Tibial artery (tissue), 4 donors: ENCODE results near the gene P2RX4.
"Not testable (repeated sequence)": the region's sequence is repeated elsewhere in the genome, so short reads cannot be mapped to it uniquely, and the experiment has no call there.

Experiments used
- DNase-seq, 2 donors: peaks; one replicate each; pipeline ENCODE4 v3.0.0-alpha.2; 2019
- H3K27ac ChIP-seq, 2 donors: fragments of 200-600 bp; sonication (generic) in 1 of 2; 1 replicate in 1 of 2; 2 replicates in 1 of 2; pipeline ENCODE4 v1.5.1; 2018 to 2019; ENCODE audit warnings: mild to moderate bottlenecking in 1 of 2
- H3K27me3 ChIP-seq, 2 donors: fragments of 200-600 bp; sonication (generic) in 1 of 2; one replicate each; pipeline versions ENCODE4 v1.5.1 to v1.6.0; 2016 to 2019
- H3K36me3 ChIP-seq, 3 donors: fragments of 200-600 bp; sonication (generic) in 2 of 3; one replicate each; pipeline ENCODE4 v1.5.1; 2016 to 2019; ENCODE audit warnings: mild to moderate bottlenecking in 2 of 3
- H3K4me1 ChIP-seq, 4 donors: fragments of 200-600 bp; sonication (generic) in 2 of 4; 1 replicate in 3 of 4; 2 replicates in 1 of 4; pipeline ENCODE4 v1.5.1; 2016 to 2019
- H3K4me3 ChIP-seq, 2 donors: fragments of 200-600 bp; sonication (generic) in 1 of 2; 1 replicate in 1 of 2; 2 replicates in 1 of 2; pipeline ENCODE4 v1.5.1; 2018 to 2019; ENCODE audit warnings: mild to moderate bottlenecking in 2 of 2
- H3K9me3 ChIP-seq, 3 donors: fragments of 200-600 bp; sonication (generic) in 1 of 3; one replicate each; pipeline ENCODE4 v1.5.1; 2016 to 2019
- intact Hi-C: fragments of 100-400 bp; cut with DNase I; formaldehyde crosslinking; loops from one replicate; pipeline ENCODE4 v1.15.0; 2023; ENCODE audit warnings: low total_unique reads
- TF ChIP-seq, protein P1 (sequence below), 2 experiments: fragments of 200-600 bp in 1 of 2; fragments of 450-650 bp in 1 of 2; IDR thresholded peaks; one replicate each; pipeline ENCODE4 v1.5.1; 2017 to 2019; ENCODE audit warnings: antibody characterized with exemption in 2 of 2, mild to moderate bottlenecking in 1 of 2, moderate library complexity in 1 of 2

The P2RX4 gene

DNA sequence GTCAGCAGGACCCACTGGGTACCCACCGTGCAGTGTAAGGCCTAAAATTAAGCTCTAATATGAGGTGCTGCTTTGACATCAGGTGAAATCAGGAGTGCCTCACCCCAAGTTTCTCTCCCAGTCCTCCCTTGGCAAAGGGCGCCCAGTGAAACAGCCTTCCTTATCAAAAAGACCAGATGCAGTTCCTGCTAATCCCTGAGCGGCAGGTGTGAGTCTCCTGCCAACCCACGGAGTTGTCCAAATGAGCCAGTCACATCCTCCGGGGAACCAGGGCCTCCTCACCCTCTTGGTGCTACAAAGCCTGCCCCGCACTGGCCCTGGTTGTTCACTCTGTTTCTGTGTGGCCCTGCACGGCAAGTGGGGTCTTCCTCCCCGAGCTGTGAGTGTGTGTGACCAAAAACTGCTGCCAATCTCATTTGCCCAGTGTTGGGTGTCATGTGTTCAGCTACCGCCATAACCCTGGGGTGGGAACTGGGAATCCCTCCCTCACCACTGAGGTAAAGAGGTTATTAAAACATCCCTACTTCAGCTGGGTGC is 20.2 kb upstream of the P2RX4 start:
- TF ChIP-seq, protein P1, sequence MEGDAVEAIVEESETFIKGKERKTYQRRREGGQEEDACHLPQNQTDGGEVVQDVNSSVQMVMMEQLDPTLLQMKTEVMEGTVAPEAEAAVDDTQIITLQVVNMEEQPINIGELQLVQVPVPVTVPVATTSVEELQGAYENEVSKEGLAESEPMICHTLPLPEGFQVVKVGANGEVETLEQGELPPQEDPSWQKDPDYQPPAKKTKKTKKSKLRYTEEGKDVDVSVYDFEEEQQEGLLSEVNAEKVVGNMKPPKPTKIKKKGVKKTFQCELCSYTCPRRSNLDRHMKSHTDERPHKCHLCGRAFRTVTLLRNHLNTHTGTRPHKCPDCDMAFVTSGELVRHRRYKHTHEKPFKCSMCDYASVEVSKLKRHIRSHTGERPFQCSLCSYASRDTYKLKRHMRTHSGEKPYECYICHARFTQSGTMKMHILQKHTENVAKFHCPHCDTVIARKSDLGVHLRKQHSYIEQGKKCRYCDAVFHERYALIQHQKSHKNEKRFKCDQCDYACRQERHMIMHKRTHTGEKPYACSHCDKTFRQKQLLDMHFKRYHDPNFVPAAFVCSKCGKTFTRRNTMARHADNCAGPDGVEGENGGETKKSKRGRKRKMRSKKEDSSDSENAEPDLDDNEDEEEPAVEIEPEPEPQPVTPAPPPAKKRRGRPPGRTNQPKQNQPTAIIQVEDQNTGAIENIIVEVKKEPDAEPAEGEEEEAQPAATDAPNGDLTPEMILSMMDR (IDR thresholded peaks at IDR 0.05): no peak
- Histone ChIP-seq H3K27ac (peak overlapping the region in 1 of 2 donors; percentile 15), H3K4me3 (no peak overlapping the region), H3K9me3 (no peaks in the 10 kb centered on the region), H3K36me3 (peaks cover 0 to 5% (median 5%) of the 10 kb centered on the region in 3 donors), H3K4me1 (peaks cover 0 to 14% (median 2%) of the 10 kb centered on the region in 4 donors), H3K27me3 (no peaks in the 10 kb centered on the region)
- intact Hi-C loops: no loop called here
- DNase-seq: no peak

DNA sequence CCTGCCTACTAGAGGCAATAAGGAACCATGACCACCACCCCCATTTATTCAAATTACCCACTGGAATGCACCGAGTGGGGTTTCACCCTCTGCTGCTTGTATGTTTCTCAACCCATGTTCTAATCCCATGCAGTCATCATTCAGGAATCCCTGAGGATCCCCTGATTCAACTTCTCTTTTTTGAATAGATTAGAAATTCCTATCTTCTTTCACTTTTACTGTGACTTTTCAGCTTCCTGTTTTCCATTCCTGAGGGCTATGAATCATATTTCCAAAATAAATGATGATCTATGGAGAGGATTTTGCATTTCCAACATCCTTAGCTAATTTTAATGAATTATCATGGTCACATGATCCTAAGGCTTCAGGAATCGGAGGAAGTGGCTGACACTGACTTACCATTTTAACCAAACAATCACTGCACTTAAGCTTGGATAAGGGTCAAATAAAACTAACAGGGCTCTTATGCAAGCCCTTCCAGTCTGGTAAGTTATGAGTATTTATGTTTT is 19.4 kb upstream of the P2RX4 start:
- H3K36me3 ChIP-seq: no peaks in the 10 kb centered on the region
- DNase-seq: no peak
- H3K27ac ChIP-seq: peak overlapping the region; percentile 23 to 32
- intact Hi-C loops: no loop called here
- TF ChIP-seq, protein P1 (IDR thresholded peaks at IDR 0.05): no peak
- H3K4me3 ChIP-seq: no peak overlapping the region
- H3K27me3 ChIP-seq: no peaks in the 10 kb centered on the region
- H3K4me1 ChIP-seq: peaks cover 0 to 14% (median 2%) of the 10 kb centered on the region in 4 donors
- H3K9me3 ChIP-seq: no peaks in the 10 kb centered on the region

DNA sequence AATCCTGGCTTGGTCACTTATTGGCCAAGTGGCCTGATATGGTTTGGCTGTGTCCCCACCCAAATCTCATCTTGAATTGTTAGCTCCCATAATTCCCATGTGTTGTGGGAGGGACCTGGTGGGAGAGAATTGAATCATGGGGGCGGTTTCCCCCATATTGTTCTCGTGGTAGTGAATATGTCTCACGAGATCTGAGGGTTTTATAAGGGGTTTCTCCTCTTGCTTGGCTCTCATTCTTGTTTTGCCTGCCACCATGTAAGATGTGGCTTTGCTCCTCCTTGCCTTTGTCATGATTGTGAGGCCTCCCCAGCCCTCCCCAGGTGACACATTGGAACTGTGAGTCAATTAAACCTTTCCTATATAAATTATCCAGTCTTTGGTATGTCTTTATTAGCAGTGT is 18.8 kb upstream of the P2RX4 start:
- no peak for DNase-seq

DNA sequence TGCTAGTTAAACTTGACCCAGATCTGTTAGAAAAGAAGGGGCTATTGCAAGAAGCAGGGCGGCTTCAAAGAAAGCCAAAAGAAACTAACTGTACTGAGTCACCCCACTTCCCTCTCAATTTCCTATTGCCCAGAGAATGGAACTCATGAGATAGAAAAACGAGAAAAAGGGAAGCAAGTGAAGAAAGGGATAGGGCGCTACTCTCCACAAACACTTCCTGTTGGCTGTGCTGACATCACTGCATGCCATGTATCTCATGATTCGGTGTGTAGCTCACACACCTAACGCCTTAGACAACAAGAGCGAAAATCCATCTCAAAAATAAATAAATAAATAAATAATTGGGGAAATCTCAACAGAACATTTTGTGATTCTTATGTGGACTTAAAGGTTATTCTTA is 13.0 kb upstream of the P2RX4 start:
- H3K27me3 ChIP-seq: no peaks in the 10 kb centered on the region
- no peak overlapping the region for H3K27ac ChIP-seq
- intact Hi-C loops: no loop called here
- no peaks in the 10 kb centered on the region for H3K9me3 ChIP-seq
- TF ChIP-seq, protein P1 (IDR thresholded peaks at IDR 0.05): no peak
- no peaks in the 10 kb centered on the region for H3K36me3 ChIP-seq
- no peaks in the 10 kb centered on the region for H3K4me1 ChIP-seq
- H3K4me3 ChIP-seq: no peak overlapping the region
- no peak for DNase-seq

More for the DNA sequence above, 18.8 kb upstream of the P2RX4 start:
- Histone ChIP-seq H3K27me3 (no peaks in the 10 kb centered on the region), H3K4me3 (no peak overlapping the region), H3K27ac (peak overlapping the region; percentile 23 to 32), H3K9me3 (no peaks in the 10 kb centered on the region), H3K36me3 (no peaks in the 10 kb centered on the region), H3K4me1 (peaks cover 0 to 14% (median 2%) of the 10 kb centered on the region in 4 donors)
- TF ChIP-seq, protein P1 (IDR thresholded peaks at IDR 0.05): no peak
- intact Hi-C loops: no loop called here

DNA sequence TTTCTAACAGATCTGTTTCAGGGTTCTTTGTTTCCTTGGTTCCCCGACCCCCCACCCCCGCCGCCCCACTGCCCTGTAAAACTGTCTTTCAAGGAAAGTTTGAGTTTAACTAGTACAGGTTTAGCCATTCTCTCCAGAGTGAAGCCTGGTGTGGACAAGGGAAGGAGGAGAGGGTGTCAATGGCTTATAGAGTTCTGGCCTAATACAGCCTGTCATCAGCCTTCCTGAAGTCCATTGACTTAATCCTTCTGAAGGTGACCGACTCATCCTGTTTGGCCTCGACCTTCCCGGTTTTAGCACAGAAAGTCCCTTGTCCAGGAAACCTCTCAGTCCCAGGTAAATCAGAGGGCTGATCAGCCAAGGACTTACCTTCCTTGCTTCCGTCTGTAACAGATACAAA is 11.0 kb upstream of the P2RX4 start:
- no peak for DNase-seq
- TF ChIP-seq, protein P1 (IDR thresholded peaks at IDR 0.05): no peak

DNA sequence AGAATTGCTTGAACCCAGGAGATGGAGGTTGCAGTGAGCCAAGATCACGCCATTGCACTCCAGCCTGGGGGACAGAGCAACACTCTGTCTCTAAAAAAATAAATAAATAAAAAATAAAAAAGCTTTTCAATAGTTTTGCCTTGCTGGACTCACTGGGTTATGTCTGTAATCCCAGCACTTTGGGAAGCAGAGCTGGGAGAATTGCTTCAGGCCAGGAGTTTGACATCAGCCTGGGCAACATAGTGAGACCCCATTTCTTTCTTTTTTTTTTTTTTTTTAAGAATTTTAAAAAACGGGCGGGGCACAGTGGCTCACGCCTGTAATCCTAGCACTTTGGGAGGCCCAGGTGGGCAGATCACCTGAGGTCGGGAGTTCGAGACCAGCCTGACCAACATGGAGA is 8.8 kb upstream of the P2RX4 start:
- H3K27me3 ChIP-seq, H3K36me3 ChIP-seq, intact Hi-C loops, DNase-seq, H3K9me3 ChIP-seq, H3K4me3 ChIP-seq, H3K4me1 ChIP-seq, H3K27ac ChIP-seq: not testable (repeated sequence)

More for the DNA sequence above, 11.0 kb upstream of the P2RX4 start:
- H3K4me1 ChIP-seq: no peaks in the 10 kb centered on the region
- no peak overlapping the region for H3K4me3 ChIP-seq
- intact Hi-C loops: no loop called here
- H3K9me3 ChIP-seq: no peaks in the 10 kb centered on the region
- H3K36me3 ChIP-seq: no peaks in the 10 kb centered on the region
- no peak overlapping the region for H3K27ac ChIP-seq
- H3K27me3 ChIP-seq: no peaks in the 10 kb centered on the region
